B cell (primary cell): Measurements from ENCODE around the gene FAF1. TPM values are rescaled to one million over a fixed set of nuclear protein-coding genes. Genes with fewer than 3 reads are reported as not detected.

Experiments used
- ATAC-seq: fragments of 200-7000 bp; cut with Tn5 transposase; one replicate; pipeline ENCODE4 v1.10.0; 2021; ENCODE audit warnings: low read depth, mild to moderate bottlenecking, moderate number of reproducible peaks, moderate library complexity
- CTCF ChIA-PET: fragments of 350-600 bp; sonication (Branson Sonifier 250); formaldehyde crosslinking; loops from one replicate; lab custom pipeline; 2021; ENCODE audit warnings: antibody characterized with exemption, inconsistent platforms; lab: Charles Lee
- POLR2A ChIA-PET: fragments of 350-600 bp; sonication (Branson Sonifier 250); formaldehyde crosslinking; loops from one replicate; lab custom pipeline; 2021; ENCODE audit warnings: antibody characterized with exemption; lab: Charles Lee
- DNase-seq: peaks from one replicate; pipeline ENCODE4 v3.0.0; 2013
- H2AFZ ChIP-seq: 2 replicates; pipeline ENCODE4 v1.6.1; 2012; ENCODE audit warnings: mild to moderate bottlenecking, low read depth, low read length; ENCODE audit not compliant: insufficient read depth, poor library complexity, severe bottlenecking
- H3K27ac ChIP-seq, 2 donors: 1 replicate in 1 of 2; 2 replicates in 1 of 2; pipeline ENCODE4 v1.5.1; 2012 to 2013; ENCODE audit warnings: low read length in 2 of 2, mild to moderate bottlenecking in 2 of 2, moderate library complexity in 1 of 2
- H3K27me3 ChIP-seq, 4 experiments: fragments of 200-600 bp in 1 of 4; sonication (generic) in 1 of 4; replicated peaks in 1 of 4; 1 replicate in 2 of 4; 2 replicates in 2 of 4; pipeline versions ENCODE4 v1.6.1 to v1.7.0; 2013 to 2016; ENCODE audit warnings: low read length in 3 of 4, mild to moderate bottlenecking in 2 of 4, mixed read lengths in 1 of 4, moderate library complexity in 1 of 4; ENCODE audit not compliant: insufficient read depth in 4 of 4, control insufficient read depth in 3 of 4; ENCODE audit errors: control extremely low read depth in 1 of 4
- H3K36me3 ChIP-seq, 2 experiments: replicated peaks in 1 of 2; 1 replicate in 1 of 2; 2 replicates in 1 of 2; pipeline versions ENCODE4 v1.6.1 to v1.7.1; 2013; ENCODE audit warnings: low read length in 1 of 2; ENCODE audit not compliant: insufficient read depth in 2 of 2, control insufficient read depth in 1 of 2; ENCODE audit errors: control extremely low read depth in 1 of 2, extremely low read depth in 1 of 2
- H3K4me1 ChIP-seq, 2 donors: fragments of 200-600 bp in 1 of 2; sonication (generic) in 1 of 2; 1 replicate in 1 of 2; 2 replicates in 1 of 2; pipeline versions ENCODE4 v1.5.1 to v1.6.1; 2013 to 2017; ENCODE audit warnings: low read length in 2 of 2; ENCODE audit not compliant: control insufficient read depth in 2 of 2, insufficient read depth in 2 of 2
- H3K4me2 ChIP-seq: replicated peaks from 2 replicates; pipeline ENCODE3; 2012; ENCODE audit warnings: mild to moderate bottlenecking, low read depth, low read length; ENCODE audit not compliant: poor library complexity, severe bottlenecking
- H3K4me3 ChIP-seq, 5 experiments: fragments of 200-600 bp in 1 of 5; sonication (generic) in 1 of 5; 1 replicate in 3 of 5; 2 replicates in 2 of 5; pipeline versions ENCODE4 v1.5.1 to v1.7.0; 2011 to 2016; ENCODE audit warnings: low read length in 4 of 5, mild to moderate bottlenecking in 4 of 5, low read depth in 2 of 5, control low read depth in 1 of 5, moderate library complexity in 1 of 5; ENCODE audit not compliant: insufficient read depth in 1 of 5; ENCODE audit errors: control extremely low read depth in 1 of 5, extremely low read depth in 1 of 5
- H3K79me2 ChIP-seq: fragments of 200-600 bp; sonication (generic); one replicate; pipeline ENCODE4 v1.6.0; 2016; ENCODE audit warnings: low read length; ENCODE audit not compliant: control insufficient read depth, insufficient read depth
- H3K9ac ChIP-seq: fragments of 200-600 bp; sonication (generic); 2 replicates; pipeline ENCODE4 v1.6.1; 2017; ENCODE audit warnings: mild to moderate bottlenecking, low read length, moderate library complexity
- H3K9me3 ChIP-seq, 3 donors: one replicate each; pipeline versions ENCODE4 v1.6.1 to v1.7.1; 2013; ENCODE audit warnings: low read length in 2 of 3; ENCODE audit not compliant: control insufficient read depth in 2 of 3, insufficient read depth in 1 of 3; ENCODE audit errors: control extremely low read depth in 1 of 3
- H4K20me1 ChIP-seq: 2 replicates; pipeline ENCODE4 v1.6.0; 2012; ENCODE audit warnings: mild to moderate bottlenecking, low read length; ENCODE audit not compliant: insufficient read depth, control insufficient read depth, poor library complexity, severe bottlenecking
- H3K27ac Mint-ChIP-seq: one replicate; pipeline ENCODE4 v1.8.0; 2021; ENCODE audit warnings: mixed read lengths
- H3K27me3 Mint-ChIP-seq: one replicate; pipeline ENCODE4 v1.8.0; 2021; ENCODE audit warnings: mixed read lengths
- H3K4me1 Mint-ChIP-seq: one replicate; pipeline ENCODE4 v1.8.0; 2021; ENCODE audit warnings: mixed read lengths
- H3K4me3 Mint-ChIP-seq: one replicate; pipeline ENCODE4 v1.8.0; 2021; ENCODE audit warnings: mixed read lengths
- H3K9me3 Mint-ChIP-seq: one replicate; pipeline ENCODE4 v1.8.0; 2022; ENCODE audit warnings: mixed read lengths; ENCODE audit not compliant: insufficient read depth
- EZH2 ChIP-seq: IDR thresholded peaks from 2 replicates; pipeline ENCODE4 v1.6.1; 2012; ENCODE audit warnings: borderline replicate concordance, low read depth, mild to moderate bottlenecking, moderate library complexity, low read length; ENCODE audit not compliant: insufficient read depth, poor library complexity, severe bottlenecking
- WGBS: methylation state at CpG from one replicate; pipeline ENCODE4 v1.1.5; 2013; ENCODE audit warnings: missing lambda C conversion rate; ENCODE audit not compliant: insufficient coverage; 5-methylcytosine and 5-hydroxymethylcytosine counted together
- intact Hi-C: fragments of 100-400 bp; cut with micrococcal nuclease; formaldehyde crosslinking; loops from one replicate; pipeline ENCODE4 v1.10.0; 2022
- polyA plus RNA-seq: library from polyadenylated mRNA; depleted of rRNA; stranded (reverse); fragments of >200 nt; gene quantifications from 2 replicates; pipeline ENCODE4 v1.2.3, GENCODE V29; 2012
- total RNA-seq, 2 donors: library from RNA; stranded (reverse); fragments of 120-200 nt in 1 of 2; gene quantifications; 1 replicate in 1 of 2; 2 replicates in 1 of 2; pipeline versions ENCODE4 v1.2.3 to v1.2.4, GENCODE V29; 2013 to 2022
- TF ChIP-seq, protein P1 (sequence below): fragments of 200-600 bp; IDR thresholded peaks from one replicate; pipeline ENCODE4 v1.8.0; 2022; ENCODE audit warnings: antibody characterized with exemption, mild to moderate bottlenecking

The FAF1 gene
- total and polyA plus RNA-seq, 2 donors (not counting 1 experiment from before 2014, with no cell fraction given) = 10.1 to 58.4 TPM

DNA sequence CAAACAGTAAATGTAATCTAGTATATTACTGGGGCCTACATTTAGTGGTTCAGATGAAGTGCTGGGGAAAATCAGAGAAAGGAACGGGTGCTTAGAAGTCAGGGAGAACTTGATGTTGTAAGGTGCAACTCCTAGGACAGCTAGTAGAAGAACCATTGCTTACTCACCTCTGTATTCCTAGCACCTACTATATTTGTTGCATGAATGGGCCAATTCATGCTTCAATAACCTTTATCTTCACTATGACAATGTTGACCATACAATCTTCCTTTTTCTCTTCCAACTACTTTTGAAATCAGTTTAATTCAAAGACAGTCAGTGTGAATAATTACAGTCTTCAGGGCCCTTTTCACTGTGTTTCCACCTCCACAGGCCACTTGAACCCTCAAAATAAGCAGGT lies 411.8 kb downstream of the FAF1 start:
- H3K4me3 Mint-ChIP-seq = no peak overlapping the region
- H3K9me3 ChIP-seq = no peaks in the 10 kb centered on the region
- no peaks in the 10 kb centered on the region for H3K4me1 ChIP-seq
- no peak overlapping the region for H3K27ac Mint-ChIP-seq
- no peaks in the 10 kb centered on the region for H3K9me3 Mint-ChIP-seq
- no peak overlapping the region for H2AFZ ChIP-seq
- ChIA-PET POLR2A (no interaction called here), CTCF (no interaction called here)
- no peak for ATAC-seq
- no peaks in the 10 kb centered on the region for H3K4me1 Mint-ChIP-seq
- no peaks in the 10 kb centered on the region for H4K20me1 ChIP-seq
- H3K27me3 Mint-ChIP-seq = no peaks in the 10 kb centered on the region
- TF ChIP-seq, protein P1, sequence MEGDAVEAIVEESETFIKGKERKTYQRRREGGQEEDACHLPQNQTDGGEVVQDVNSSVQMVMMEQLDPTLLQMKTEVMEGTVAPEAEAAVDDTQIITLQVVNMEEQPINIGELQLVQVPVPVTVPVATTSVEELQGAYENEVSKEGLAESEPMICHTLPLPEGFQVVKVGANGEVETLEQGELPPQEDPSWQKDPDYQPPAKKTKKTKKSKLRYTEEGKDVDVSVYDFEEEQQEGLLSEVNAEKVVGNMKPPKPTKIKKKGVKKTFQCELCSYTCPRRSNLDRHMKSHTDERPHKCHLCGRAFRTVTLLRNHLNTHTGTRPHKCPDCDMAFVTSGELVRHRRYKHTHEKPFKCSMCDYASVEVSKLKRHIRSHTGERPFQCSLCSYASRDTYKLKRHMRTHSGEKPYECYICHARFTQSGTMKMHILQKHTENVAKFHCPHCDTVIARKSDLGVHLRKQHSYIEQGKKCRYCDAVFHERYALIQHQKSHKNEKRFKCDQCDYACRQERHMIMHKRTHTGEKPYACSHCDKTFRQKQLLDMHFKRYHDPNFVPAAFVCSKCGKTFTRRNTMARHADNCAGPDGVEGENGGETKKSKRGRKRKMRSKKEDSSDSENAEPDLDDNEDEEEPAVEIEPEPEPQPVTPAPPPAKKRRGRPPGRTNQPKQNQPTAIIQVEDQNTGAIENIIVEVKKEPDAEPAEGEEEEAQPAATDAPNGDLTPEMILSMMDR = no peak
- TF ChIP-seq EZH2 = no peak
- peaks cover 0 to 12% of the 10 kb centered on the region in 2 experiments for H3K36me3 ChIP-seq
- H3K27ac ChIP-seq = no peak overlapping the region
- H3K4me2 ChIP-seq = no peak overlapping the region
- no peaks in the 10 kb centered on the region for H3K27me3 ChIP-seq
- intact Hi-C loops = no loop called here
- no peak for DNase-seq
- WGBS = no CpG with 5 or more reads among the region's 1 CpG
- no peaks in the 10 kb centered on the region for H3K79me2 ChIP-seq
- no peak overlapping the region for H3K4me3 ChIP-seq
- H3K9ac ChIP-seq = no peak overlapping the region

DNA sequence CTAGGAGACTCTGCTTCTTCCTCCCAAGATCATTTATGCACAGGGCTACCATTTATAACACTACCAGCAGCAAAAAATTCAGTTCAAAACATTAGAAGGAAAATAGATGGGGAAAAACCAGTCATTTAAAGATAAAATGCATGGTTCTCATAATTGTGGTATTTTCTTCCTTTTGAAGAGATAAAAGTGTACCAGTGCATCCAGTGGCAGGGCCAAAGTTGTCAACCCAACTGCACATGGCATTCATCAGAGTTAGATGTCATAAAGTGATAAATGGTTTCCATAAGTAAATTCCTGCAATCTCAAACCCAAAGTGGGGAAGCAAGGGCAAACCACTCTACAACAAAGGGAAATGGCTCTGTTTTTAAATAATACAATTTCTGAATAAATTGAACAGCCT lies 417.7 kb downstream of the FAF1 start:
- H3K27ac ChIP-seq = no peak overlapping the region
- H3K9ac ChIP-seq = no peak overlapping the region
- no peak for DNase-seq
- ChIA-PET CTCF (no interaction called here), POLR2A (no interaction called here)
- H3K4me3 Mint-ChIP-seq = no peak overlapping the region
- no peaks in the 10 kb centered on the region for H3K27me3 Mint-ChIP-seq
- intact Hi-C loops = no loop called here
- H3K4me1 ChIP-seq = no peaks in the 10 kb centered on the region
- ATAC-seq = no peak
- no peak overlapping the region for H3K4me2 ChIP-seq
- no peaks in the 10 kb centered on the region for H3K79me2 ChIP-seq
- no peaks in the 10 kb centered on the region for H3K9me3 Mint-ChIP-seq
- no peaks in the 10 kb centered on the region for H4K20me1 ChIP-seq
- no peak overlapping the region for H3K4me3 ChIP-seq
- H3K27ac Mint-ChIP-seq = no peak overlapping the region
- no peak for TF ChIP-seq EZH2
- TF ChIP-seq, protein P1 = no peak
- no peaks in the 10 kb centered on the region for H3K9me3 ChIP-seq
- H3K36me3 ChIP-seq = peaks cover 0 to 3% of the 10 kb centered on the region in 2 experiments
- H2AFZ ChIP-seq = no peak overlapping the region
- no peaks in the 10 kb centered on the region for H3K27me3 ChIP-seq
- H3K4me1 Mint-ChIP-seq = no peaks in the 10 kb centered on the region
